Osteocyte (in vitro differentiated cells): ENCODE results near the gene DHRS7B. TPM values are rescaled to one million over a fixed set of nuclear protein-coding genes. Genes with fewer than 3 reads are reported as not detected.
A peak's percentile ranks its signal among the peaks of the same experiment; 100 is the strongest.
"Not testable (repeated sequence)": the region's sequence is repeated elsewhere in the genome, so short reads cannot be mapped to it uniquely, and the experiment has no call there.

ENCODE experiments used
- DNase-seq: peaks from one replicate; pipeline ENCODE4 v3.0.0; 2021; ENCODE audit warnings: mixed read lengths; ENCODE audit not compliant: unreplicated experiment; ENCODE audit errors: extremely low spot score
- H3K27ac Mint-ChIP-seq: one replicate; pipeline ENCODE4 v1.8.0; 2021; ENCODE audit warnings: mild to moderate bottlenecking, mixed read lengths; ENCODE audit not compliant: unreplicated experiment
- H3K27me3 Mint-ChIP-seq: one replicate; pipeline ENCODE4 v1.8.0; 2021; ENCODE audit warnings: mixed read lengths; ENCODE audit not compliant: unreplicated experiment
- H3K36me3 Mint-ChIP-seq: one replicate; pipeline ENCODE4 v1.8.0; 2021; ENCODE audit warnings: mixed read lengths; ENCODE audit not compliant: unreplicated experiment
- H3K4me1 Mint-ChIP-seq: one replicate; pipeline ENCODE4 v1.8.0; 2021; ENCODE audit warnings: mixed read lengths; ENCODE audit not compliant: unreplicated experiment
- H3K4me3 Mint-ChIP-seq: one replicate; pipeline ENCODE4 v1.8.0; 2021; ENCODE audit warnings: mild to moderate bottlenecking, moderate library complexity, mixed read lengths; ENCODE audit not compliant: unreplicated experiment
- H3K9me3 Mint-ChIP-seq: one replicate; pipeline ENCODE4 v1.8.0; 2021; ENCODE audit warnings: mixed read lengths; ENCODE audit not compliant: unreplicated experiment
- CTCF ChIP-seq: fragments of 200-600 bp; sonication (generic); IDR thresholded peaks from 2 replicates; pipeline ENCODE4 v1.5.0; 2021; ENCODE audit warnings: antibody characterized with exemption, mild to moderate bottlenecking, moderate library complexity
- total RNA-seq: library from RNA; stranded (reverse); gene quantifications from 2 replicates; pipeline ENCODE4 v1.2.1, GENCODE V29; 2021

Gene DHRS7B
- total RNA-seq, 1 donor from 2014 or later: 15.7 TPM

- Mint-ChIP-seq H3K4me1 (no peaks in the 10 kb centered on the region), H3K4me3 (no peak overlapping the region), H3K36me3 (peaks cover 5% of the 10 kb centered on the region), H3K9me3 (peaks cover 3% of the 10 kb centered on the region), H3K27ac (no peak overlapping the region), H3K27me3 (no peaks in the 10 kb centered on the region)
- TF ChIP-seq CTCF: no peak
- no peak for DNase-seq
Observed at GRCh38 chr17:21141331-21141730, 14.6 kb downstream of the DHRS7B start.

- H3K9me3 Mint-ChIP-seq, H3K27ac Mint-ChIP-seq, H3K27me3 Mint-ChIP-seq, H3K4me1 Mint-ChIP-seq, H3K4me3 Mint-ChIP-seq: not testable (repeated sequence)
- H3K36me3 Mint-ChIP-seq: peaks cover 10% of the 10 kb centered on the region
- DNase-seq: peak; percentile 53
Observed at GRCh38 chr17:21142065-21142464, 15.3 kb downstream of the DHRS7B start.

- no peaks in the 10 kb centered on the region for H3K4me1 Mint-ChIP-seq
- H3K27me3 Mint-ChIP-seq: no peaks in the 10 kb centered on the region
- peaks cover 10% of the 10 kb centered on the region for H3K9me3 Mint-ChIP-seq
- peaks cover 10% of the 10 kb centered on the region for H3K36me3 Mint-ChIP-seq
- DNase-seq: no peak
- no peak overlapping the region for H3K4me3 Mint-ChIP-seq
- no peak for TF ChIP-seq CTCF
- H3K27ac Mint-ChIP-seq: no peak overlapping the region
Observed at GRCh38 chr17:21143695-21144094, 16.9 kb downstream of the DHRS7B start.

GRCh38 chr17:21144299-21144698 lies 17.5 kb downstream of the DHRS7B start:
- Mint-ChIP-seq H3K9me3 (peaks cover 13% of the 10 kb centered on the region), H3K36me3 (peaks cover 14% of the 10 kb centered on the region)
- H3K27ac Mint-ChIP-seq, H3K4me3 Mint-ChIP-seq, H3K27me3 Mint-ChIP-seq, DNase-seq, H3K4me1 Mint-ChIP-seq: not testable (repeated sequence)

- H3K27me3 Mint-ChIP-seq: no peaks in the 10 kb centered on the region
- no peak overlapping the region for H3K27ac Mint-ChIP-seq
- no peak for DNase-seq
- TF ChIP-seq CTCF: no peak
- H3K36me3 Mint-ChIP-seq: peaks cover 18% of the 10 kb centered on the region
- no peak overlapping the region for H3K4me3 Mint-ChIP-seq
- peaks cover 17% of the 10 kb centered on the region for H3K9me3 Mint-ChIP-seq
- no peaks in the 10 kb centered on the region for H3K4me1 Mint-ChIP-seq
Observed at GRCh38 chr17:21146362-21147015, 19.7 kb downstream of the DHRS7B start.

GRCh38 chr17:21149621-21150020 lies 22.9 kb downstream of the DHRS7B start:
- peaks cover 40% of the 10 kb centered on the region for H3K9me3 Mint-ChIP-seq
- peaks cover 19% of the 10 kb centered on the region for H3K36me3 Mint-ChIP-seq
- H3K4me1 Mint-ChIP-seq: no peaks in the 10 kb centered on the region
- no peaks in the 10 kb centered on the region for H3K27me3 Mint-ChIP-seq
- H3K27ac Mint-ChIP-seq: no peak overlapping the region
- no peak for DNase-seq
- TF ChIP-seq CTCF: no peak
- H3K4me3 Mint-ChIP-seq: no peak overlapping the region
